Measurements from ENCODE around the gene ASB11.
"Not testable (repeated sequence)": the region's sequence is repeated elsewhere in the genome, so short reads cannot be mapped to it uniquely, and the experiment has no call there.

The ASB11 gene

DNA sequence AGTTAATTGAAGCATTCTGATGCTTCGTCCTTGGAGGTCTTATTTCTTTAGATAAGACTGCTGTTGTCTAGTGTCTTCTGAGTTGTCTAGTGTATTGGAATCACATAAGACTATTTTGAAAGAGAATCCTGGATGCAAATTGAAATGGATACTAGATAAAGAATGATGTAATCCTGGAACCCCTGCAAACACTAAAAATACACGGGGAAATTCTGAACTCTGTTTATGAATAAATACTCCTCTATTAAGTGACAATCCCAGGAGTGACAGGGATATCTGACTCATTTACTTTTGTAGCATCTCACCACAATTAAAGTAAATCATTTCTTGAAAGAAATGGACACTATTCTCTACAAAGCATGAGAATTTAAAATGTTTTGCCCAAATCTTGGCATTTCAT lies 968 bp downstream of the ASB11 start:
- DNase-seq = no peak
- in situ Hi-C loops (cut with HindIII; ENCODE audit: low pct_ligation_motif_present, low pct_unique_long_range_greater_than_20kb, low sequenced_read_pairs) = no loop called here

DNA sequence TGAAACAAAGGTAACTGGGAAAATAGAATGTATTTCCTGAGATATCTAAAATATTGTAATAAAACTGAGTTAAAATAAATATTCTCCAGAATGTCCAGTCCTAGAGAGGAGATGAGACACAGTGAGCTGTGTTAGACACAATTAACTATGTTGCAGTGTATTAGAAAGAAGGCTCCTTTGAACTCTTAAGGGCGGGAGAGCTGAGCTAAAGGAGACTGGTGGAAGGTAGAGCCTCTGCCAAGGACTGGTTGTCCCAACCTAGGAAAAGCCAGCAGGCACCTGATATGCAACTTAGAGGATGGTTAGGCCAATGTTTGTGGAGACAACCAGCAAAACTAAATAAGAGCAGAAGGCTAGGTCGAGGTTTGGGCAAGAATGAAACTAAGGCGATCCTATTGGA lies 4.3 kb downstream of the ASB11 start:
- in situ Hi-C loops (cut with HindIII; ENCODE audit: low pct_ligation_motif_present, low pct_unique_long_range_greater_than_20kb, low sequenced_read_pairs) = no loop called here
- DNase-seq = no peak

DNA sequence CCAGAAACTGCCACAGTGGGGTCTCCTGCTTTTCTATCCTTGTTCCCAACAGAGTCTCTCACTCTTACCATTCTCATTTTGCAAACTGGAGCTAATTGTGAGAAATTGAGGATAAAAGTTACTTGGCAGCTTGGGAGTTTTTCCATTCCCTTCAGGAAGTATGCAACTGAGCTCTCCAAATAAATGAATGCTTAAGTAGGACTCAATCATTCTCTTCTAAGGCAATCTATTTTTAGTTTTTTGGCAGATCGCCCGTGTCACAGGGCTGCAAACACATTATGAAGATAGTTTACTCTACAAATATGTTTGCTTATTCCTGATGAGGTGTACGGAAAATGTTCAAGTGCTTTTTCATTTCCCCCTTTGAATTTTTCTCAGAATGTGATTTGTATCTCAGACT lies 5.3 kb downstream of the ASB11 start:
- DNase-seq = no peak
- in situ Hi-C loops (cut with HindIII; ENCODE audit: low pct_ligation_motif_present, low pct_unique_long_range_greater_than_20kb, low sequenced_read_pairs) = no loop called here

DNA sequence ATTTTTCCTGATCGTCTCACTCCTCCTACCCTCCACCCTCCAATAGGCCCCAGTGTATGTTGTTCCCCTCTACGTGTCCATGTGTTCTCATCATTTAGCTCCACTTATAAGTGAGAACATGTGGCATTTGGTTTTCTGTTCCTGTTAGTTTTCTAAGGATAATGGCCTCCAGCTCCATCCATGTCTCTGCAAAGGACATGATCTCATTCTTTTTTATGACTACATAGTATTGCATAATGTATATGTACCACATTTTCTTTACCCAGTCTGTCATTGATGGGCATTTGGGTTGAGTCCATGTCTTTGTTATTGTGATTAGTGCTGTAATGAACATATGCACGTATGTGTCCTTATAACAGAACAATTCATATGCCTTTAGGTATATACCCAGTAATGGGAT lies 9.5 kb downstream of the ASB11 start:
- DNase-seq; in situ Hi-C loops (cut with HindIII; ENCODE audit: low pct_ligation_motif_present, low pct_unique_long_range_greater_than_20kb, low sequenced_read_pairs): not testable (repeated sequence)

DNA sequence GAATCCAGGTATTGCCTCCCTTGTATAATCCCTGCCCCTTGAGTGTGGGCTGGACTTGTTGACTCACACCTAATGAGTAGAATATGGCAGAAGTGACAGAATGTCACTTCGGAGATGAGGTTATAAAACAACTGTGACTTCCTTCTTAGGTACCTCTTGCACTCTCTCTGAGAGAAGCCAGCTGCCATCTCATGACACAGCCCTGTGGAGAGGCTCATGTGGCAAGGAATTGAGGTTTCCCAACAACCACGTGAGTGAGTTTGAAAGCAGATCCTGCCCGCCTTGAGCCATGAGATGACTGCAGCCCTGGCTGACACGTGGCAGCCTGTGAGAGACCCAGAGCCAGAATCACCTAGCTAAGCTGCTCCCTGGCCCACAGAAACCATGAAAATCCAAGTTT lies 13.5 kb downstream of the ASB11 start:
- in situ Hi-C loops (cut with HindIII; ENCODE audit: low pct_ligation_motif_present, low pct_unique_long_range_greater_than_20kb, low sequenced_read_pairs) = no loop called here
- no peak for DNase-seq

DNA sequence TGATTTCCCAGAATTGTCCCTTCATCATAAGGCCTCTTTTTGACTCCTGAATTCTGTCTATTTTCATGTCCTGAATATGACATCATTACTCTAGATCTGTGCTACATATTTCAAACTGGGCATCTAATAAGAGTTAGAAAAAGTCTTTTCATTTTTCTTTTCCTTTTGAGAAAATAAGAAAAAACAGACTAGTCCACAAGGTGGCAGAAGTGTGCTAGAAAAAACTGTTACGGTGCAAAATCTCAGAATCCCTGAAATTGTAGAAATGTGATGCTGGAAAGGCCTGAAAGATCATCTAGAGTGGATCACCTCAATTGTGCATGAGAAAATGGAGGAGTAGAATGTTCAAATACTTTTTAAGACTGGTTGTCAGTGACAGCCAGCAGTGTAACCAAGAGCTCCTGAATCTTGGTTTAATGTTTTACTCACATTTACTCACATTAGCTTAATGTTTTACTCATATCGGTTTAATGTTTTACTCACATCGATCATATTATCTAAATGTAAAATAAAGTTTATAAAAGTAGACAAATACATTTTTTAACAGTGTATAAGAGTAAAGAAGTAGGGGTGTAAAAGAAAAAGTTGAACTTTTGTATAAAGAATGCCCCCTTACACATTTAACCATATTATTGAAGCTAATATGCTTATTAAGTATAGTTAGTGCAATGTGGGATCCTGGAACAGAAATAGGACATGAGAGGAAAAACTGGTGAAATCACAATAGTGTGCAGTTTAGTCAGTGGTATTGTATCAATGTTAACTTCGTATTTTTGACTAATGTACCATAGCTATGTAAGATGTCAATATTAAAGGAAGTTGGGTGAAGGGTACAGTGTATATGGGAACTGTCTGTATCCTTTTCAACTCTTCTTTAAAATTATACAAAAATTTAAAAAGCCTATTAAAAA lies 15.2 kb downstream of the ASB11 start:
- peak; percentile 19 for DNase-seq
- in situ Hi-C loops (cut with HindIII; ENCODE audit: low pct_ligation_motif_present, low pct_unique_long_range_greater_than_20kb, low sequenced_read_pairs) = no loop called here

DNA sequence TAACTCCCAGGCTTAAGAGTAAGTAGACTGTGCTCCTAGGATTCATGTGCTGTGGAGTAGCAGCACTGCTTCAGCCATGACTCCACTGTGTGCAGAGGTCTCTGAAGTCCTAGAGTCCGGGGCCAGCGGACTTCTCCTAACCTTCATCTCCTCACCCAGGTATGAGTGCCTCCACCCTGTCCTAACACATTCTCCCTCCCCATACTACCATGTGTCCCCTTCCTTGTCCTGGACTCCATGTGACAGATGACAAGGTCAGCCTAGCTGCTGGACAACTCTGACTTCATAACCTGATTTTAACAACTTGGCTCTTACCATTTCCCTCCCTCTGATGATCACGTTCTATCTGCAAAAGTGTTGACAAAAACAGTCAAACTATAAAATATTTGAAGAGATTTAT lies 16.7 kb downstream of the ASB11 start:
- DNase-seq = no peak
- in situ Hi-C loops (cut with HindIII; ENCODE audit: low pct_ligation_motif_present, low pct_unique_long_range_greater_than_20kb, low sequenced_read_pairs) = no loop called here

DNA sequence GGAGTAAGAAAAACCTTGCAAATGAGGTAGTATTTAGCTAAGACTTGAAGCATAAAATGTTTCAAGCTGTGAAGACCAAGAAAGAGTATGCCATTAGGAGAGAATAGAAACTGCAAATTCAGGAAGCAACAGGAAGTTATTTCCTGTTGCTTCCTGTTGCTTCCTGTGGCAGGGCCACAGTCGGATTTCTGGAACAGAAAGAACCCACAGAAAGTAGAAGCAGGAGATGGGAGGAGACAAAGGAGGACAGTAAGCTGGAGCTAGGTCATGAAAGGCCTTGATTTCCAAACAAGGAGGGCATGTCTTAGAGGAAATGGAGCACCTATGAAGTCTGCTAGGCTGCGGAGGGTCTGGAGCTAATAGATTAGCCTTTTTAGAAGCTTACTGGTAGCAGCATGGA lies 17.2 kb downstream of the ASB11 start:
- no peak for DNase-seq
- in situ Hi-C loops (cut with HindIII; ENCODE audit: low pct_ligation_motif_present, low pct_unique_long_range_greater_than_20kb, low sequenced_read_pairs) = no loop called here

DNA sequence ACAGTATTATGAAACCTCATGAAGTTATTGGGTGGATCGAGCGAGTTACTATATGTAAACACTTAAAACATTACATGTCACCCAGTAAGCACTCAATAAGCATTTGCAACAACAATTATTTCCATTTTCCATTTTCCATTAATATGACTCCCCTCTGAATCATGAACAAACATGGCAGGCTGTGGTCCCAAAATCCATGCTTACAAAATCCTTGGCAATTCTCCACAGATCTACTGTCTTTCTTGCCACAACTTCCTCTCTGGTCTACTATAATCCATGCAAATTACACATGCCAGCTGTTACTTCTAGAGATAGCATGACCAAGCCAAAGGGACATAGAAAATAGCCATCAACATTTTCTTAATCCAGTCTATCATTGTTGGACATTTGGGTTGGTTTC lies 22.0 kb downstream of the ASB11 start:
- DNase-seq = no peak
- in situ Hi-C loops (cut with HindIII; ENCODE audit: low pct_ligation_motif_present, low pct_unique_long_range_greater_than_20kb, low sequenced_read_pairs) = no loop called here

DNA sequence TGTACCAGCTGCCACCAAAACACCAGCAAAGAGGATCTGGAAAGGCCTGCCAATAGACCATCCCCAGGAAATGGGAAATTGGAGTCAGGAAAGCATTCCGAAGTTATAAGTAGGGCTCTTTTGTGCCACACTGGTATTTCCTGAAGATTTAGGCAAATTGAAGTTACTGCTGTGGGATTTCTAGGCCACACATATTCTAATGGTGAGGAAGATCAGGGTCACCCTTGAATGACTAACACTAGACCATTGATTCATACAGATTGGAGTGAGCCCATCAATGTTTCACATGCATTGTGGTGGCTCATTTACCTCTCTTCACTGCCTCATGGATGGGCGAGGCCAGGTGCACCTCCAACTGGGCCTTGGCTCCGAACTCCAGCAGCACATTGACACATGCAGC lies 22.6 kb downstream of the ASB11 start:
- DNase-seq = no peak
- in situ Hi-C loops (cut with HindIII; ENCODE audit: low pct_ligation_motif_present, low pct_unique_long_range_greater_than_20kb, low sequenced_read_pairs) = no loop called here

DNA sequence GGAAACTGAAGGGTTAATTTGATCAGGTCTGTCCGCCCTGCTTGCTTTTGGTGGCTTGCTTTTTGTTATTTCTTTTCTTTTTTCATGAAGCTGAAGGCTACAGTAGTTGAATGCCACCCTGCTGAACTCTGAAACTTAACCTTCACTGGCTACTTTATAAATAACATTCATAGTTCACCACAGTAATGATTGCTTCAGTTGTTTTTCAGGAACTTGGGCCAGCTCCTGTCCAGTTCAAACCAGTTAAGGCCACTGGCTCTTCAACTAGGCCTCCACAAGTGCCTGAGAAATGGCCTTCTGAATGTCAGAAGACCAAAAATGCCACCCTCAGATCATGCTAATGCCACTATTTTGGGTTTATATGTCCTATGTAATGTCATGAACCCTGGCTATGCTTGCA lies 37.8 kb downstream of the ASB11 start:
- no peak for DNase-seq
- in situ Hi-C loops (cut with HindIII; ENCODE audit: low pct_ligation_motif_present, low pct_unique_long_range_greater_than_20kb, low sequenced_read_pairs) = no loop called here

DNA sequence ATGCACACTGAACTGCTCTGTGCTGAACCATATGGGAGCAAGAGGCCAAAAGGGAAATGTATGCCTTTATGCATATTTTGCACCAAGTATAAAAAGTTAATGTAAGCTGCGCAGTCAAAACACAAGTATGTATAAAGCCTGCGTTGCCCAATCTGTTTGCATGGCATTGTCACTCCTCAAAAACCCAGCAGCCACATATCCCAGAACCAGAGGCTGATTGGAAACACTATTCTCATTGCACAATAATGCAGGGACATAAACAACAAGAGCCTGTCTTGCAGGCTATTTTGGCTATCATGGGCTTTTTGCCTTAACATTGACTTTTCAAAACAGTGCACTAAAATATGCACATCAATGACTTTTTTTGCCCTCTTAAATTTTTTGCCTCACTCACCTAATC lies 40.5 kb downstream of the ASB11 start:
- in situ Hi-C loops (cut with HindIII; ENCODE audit: low pct_ligation_motif_present, low pct_unique_long_range_greater_than_20kb, low sequenced_read_pairs) = no loop called here
- DNase-seq = no peak

DNA sequence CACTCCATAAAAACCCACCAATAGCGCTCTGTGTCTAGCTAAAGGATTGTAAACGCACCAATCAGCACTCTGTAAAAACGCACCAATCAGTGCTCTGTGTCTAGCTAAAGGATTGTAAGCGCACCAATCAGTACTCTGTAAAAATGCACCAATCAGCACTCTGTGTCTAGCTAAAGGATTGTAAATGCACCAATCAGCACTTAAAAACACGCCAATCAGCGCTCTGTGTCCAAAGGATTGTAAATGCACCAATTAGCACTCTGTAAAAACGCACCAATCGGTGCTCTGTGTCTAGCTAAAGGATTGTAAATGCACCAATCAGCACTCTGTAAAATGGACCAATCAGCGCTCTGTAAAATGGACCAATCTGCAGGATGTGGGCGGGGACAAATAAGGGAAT lies 42.2 kb downstream of the ASB11 start:
- in situ Hi-C loops (cut with HindIII; ENCODE audit: low pct_ligation_motif_present, low pct_unique_long_range_greater_than_20kb, low sequenced_read_pairs); DNase-seq: not testable (repeated sequence)

DNA sequence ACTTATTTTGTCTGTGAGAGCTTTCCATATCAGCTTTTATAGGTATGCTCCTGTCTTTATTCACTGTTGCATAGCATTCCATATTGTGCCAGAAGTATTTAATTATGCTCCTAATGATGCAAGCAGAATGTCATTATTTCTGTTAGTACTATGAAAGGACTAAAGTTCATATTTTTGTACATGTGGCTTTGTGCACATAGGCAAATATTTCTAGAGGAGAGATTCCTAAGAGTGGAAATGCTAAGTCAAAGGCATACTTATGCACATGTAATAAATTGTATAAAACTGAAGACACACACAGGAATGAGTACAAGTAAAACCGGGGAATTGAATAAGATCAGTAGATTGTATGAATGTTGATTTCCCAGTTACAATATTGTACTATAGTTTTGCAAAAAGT lies 43.7 kb downstream of the ASB11 start:
- in situ Hi-C loops (cut with HindIII; ENCODE audit: low pct_ligation_motif_present, low pct_unique_long_range_greater_than_20kb, low sequenced_read_pairs) = no loop called here
- DNase-seq = no peak

DNA sequence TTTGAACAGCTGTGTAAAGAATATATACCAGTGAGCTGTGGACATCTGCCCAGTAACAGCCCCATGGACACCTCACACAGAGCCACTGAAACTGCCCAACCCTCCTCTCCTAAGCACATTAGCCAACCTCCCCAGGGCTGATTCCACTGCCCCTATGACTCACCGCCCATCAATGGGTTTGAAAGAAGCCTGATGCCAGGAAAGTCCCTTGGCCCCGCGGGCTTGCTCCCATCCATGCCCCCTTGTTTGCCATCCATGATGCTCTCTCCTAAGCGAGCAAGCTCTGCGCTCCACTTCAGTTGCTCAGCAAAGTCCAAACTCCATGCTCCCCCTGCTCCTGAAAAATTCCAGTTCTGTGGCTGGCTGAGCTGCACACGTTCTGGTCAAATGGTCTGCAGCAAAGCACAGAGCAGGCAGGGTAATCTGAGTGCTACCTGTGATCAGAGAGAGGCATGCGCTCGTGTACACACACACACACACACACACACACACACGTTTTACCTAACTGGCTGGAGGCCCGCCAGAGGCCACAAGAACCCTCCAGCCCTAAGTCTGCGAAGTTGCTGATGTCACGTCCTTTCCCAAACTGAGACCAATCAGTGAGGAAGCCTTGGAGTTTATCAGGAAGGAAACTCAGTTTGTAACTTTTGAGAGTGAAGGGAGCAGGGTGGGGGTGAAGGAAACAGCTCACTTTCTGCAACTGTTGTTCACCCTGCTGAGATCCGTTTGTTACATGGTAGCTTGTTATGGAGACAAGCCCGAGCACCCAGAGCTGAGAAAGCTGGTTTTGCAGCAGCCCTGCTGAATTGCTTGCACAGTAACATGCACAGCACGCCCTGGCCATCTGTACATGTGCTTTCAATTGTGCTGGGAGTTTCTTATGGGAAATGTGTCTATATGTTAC lies 45.6 kb downstream of the ASB11 start, which contains the start of gene ASB9:
TSS of gene ASB9 (minus strand) at position 466 of the 904 bp plus-strand sequence. CDS start at position 257, 209 bp downstream.
- in situ Hi-C loops (cut with HindIII; ENCODE audit: low pct_ligation_motif_present, low pct_unique_long_range_greater_than_20kb, low sequenced_read_pairs) = no loop called here
- DNase-seq = peak; percentile 80

DNA sequence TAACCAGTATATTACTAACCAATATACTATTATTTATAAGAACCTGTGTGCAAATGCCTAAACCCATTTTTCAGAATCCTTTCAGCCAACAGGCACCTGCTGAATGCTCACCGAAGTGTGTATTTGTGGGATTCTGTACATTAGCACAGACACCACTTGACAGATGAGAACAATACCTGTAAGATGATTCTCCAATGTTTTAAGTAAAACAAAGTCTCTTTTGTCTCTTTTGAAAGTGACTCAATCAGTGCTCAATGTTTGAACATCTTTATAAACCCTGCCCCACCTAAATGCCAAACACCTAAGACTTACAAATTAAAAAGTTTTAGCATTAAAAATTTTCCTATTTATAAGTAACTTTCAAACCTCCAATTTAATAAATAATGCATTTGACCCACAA lies 46.3 kb downstream of the ASB11 start:
- in situ Hi-C loops (cut with HindIII; ENCODE audit: low pct_ligation_motif_present, low pct_unique_long_range_greater_than_20kb, low sequenced_read_pairs) = no loop called here
- no peak for DNase-seq

DNA sequence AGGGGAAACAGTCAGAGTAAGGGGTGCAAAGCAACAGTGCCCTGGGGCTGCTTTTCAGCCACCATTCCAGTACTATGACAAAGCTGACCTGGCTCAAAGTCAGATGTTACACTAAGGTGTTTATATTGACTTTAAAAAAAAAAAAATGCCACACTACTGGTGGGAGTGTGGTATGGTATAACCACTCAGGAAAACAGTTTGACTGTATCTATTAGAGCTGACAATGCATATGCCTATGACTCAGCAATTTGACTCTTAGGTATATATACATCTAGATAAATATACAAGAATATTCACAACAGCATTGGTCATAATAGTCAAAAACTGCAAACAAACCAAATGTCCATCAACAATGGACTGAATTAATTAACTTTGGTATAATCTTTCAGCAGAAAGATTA lies 60.6 kb downstream of the ASB11 start:
- DNase-seq = no peak
- in situ Hi-C loops (cut with HindIII; ENCODE audit: low pct_ligation_motif_present, low pct_unique_long_range_greater_than_20kb, low sequenced_read_pairs) = no loop called here

DNA sequence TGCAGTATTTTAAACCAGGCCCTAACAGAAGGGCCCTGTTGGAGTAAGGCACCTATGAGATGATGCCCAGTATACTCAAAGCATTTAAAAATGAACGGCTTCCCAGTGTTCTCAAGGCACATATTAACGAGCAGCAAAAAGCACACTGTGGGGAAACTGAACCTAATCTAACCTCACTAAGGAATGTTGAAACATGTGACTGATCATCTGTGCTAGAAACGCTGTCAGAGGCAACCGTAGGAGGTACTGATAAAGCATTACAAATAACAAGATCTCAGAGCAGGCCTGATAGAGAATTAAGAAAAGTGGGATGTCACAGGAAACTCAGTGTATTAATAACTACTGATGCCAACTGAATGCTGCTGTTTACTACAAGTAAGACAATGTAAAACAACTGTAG lies 69.5 kb downstream of the ASB11 start:
- no peak for DNase-seq
- in situ Hi-C loops (cut with HindIII; ENCODE audit: low pct_ligation_motif_present, low pct_unique_long_range_greater_than_20kb, low sequenced_read_pairs) = no loop called here

DNA sequence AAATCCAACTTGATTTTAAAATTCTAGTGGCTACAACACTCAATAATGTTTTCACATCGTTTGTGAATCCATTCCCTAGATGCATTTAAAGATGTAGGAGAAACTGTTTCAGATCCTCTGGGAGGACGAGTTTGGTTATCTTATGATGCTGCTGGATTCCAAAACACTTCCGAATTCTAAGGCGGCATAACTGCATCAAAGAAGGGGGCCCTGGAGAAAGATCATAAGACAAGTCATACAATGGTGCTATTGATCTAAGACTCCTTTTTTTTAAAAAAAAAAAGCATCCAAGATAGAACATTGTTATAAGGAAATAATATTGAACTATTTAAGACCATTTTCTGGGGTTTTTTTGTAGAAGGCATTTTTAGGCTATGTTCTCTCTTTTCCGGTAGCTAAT lies 71.0 kb downstream of the ASB11 start:
- in situ Hi-C loops (cut with HindIII; ENCODE audit: low pct_ligation_motif_present, low pct_unique_long_range_greater_than_20kb, low sequenced_read_pairs) = no loop called here
- DNase-seq = no peak

All from ACHN (cell line).